ENCODE data around the gene PRR14L.

DNA sequence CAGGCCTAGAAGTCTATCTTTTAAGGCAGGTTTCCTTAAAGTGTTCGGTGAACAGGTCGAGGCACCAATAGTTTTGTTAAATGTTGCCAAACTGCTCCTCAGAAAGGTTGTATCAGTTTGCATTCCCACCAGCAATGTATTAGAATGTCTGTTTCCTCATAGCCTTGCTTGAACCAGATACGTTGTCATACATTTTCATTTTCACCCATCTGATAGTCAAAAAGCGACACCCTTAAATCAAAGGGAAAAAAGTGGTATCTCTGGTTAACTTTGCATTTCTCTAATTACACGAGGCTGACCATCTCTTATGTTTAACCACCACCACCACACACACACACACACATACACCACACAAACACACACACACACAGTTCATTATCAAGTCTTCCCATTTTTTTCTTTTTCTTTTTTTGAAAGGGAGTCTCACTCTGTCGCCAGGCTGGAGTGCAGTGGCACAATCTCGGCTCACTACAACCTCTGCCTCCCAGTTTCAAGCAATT is 16.3 kb downstream of the PRR14L start:
- TF ChIP-seq CTCF (IDR thresholded peaks at IDR 0.05; ENCODE audit: low read depth, low read length, missing input control) (no peak), REST (IDR thresholded peaks at IDR 0.05) (no peak), SP1 (IDR thresholded peaks at IDR 0.05) (no peak), EGR1 (IDR thresholded peaks at IDR 0.05; ENCODE audit: low read depth in 2 of 2) (no peak)
- TF ChIP-seq, protein P1, sequence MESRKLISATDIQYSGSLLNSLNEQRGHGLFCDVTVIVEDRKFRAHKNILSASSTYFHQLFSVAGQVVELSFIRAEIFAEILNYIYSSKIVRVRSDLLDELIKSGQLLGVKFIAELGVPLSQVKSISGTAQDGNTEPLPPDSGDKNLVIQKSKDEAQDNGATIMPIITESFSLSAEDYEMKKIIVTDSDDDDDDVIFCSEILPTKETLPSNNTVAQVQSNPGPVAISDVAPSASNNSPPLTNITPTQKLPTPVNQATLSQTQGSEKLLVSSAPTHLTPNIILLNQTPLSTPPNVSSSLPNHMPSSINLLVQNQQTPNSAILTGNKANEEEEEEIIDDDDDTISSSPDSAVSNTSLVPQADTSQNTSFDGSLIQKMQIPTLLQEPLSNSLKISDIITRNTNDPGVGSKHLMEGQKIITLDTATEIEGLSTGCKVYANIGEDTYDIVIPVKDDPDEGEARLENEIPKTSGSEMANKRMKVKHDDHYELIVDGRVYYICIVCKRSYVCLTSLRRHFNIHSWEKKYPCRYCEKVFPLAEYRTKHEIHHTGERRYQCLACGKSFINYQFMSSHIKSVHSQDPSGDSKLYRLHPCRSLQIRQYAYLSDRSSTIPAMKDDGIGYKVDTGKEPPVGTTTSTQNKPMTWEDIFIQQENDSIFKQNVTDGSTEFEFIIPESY (IDR thresholded peaks at IDR 0.05), result no peak
- TF ChIP-seq, protein P2, sequence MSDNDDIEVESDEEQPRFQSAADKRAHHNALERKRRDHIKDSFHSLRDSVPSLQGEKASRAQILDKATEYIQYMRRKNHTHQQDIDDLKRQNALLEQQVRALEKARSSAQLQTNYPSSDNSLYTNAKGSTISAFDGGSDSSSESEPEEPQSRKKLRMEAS (IDR thresholded peaks at IDR 0.05), result no peak
